Lower leg skin (tissue), 4 donors: ENCODE data around the gene SCAMP2. TPM values are rescaled to one million over a fixed set of nuclear protein-coding genes. Genes with fewer than 3 reads are reported as not detected.

Experiments
- DNase-seq, 2 donors: peaks; one replicate each; pipeline ENCODE4 v3.0.0-alpha.2; 2019; ENCODE audit warnings: low spot score in 2 of 2
- H3K4me3 ChIP-seq: fragments of 200-600 bp; sonication (generic); 2 replicates; pipeline ENCODE4 v1.5.1; 2017; ENCODE audit warnings: mild to moderate bottlenecking, low read depth; ENCODE audit not compliant: poor library complexity, severe bottlenecking
- CTCF ChIP-seq, 3 donors: fragments of 450-650 bp; IDR thresholded peaks; one replicate each; pipeline ENCODE4 v1.5.1; 2016; ENCODE audit warnings: antibody characterized with exemption in 3 of 3, mild to moderate bottlenecking in 3 of 3, moderate library complexity in 2 of 3
- POLR2A ChIP-seq, 2 donors: fragments of 450-650 bp; IDR thresholded peaks; one replicate each; pipeline ENCODE4 v1.6.1; 2016 to 2017; ENCODE audit warnings: antibody characterized with exemption in 2 of 2, mild to moderate bottlenecking in 1 of 2, moderate library complexity in 1 of 2
- WGBS, 2 donors: methylation state at CpG; one replicate each; pipeline ENCODE4 v1.1.5; 2018; 5-methylcytosine and 5-hydroxymethylcytosine counted together
- intact Hi-C: fragments of 100-400 bp; cut with DNase I; formaldehyde crosslinking; loops from one replicate; pipeline ENCODE4 v1.15.0; 2023; ENCODE audit warnings: low total_unique reads
- total RNA-seq, 4 donors: library from RNA; depleted of rRNA; stranded (reverse); fragments of >200 nt; gene quantifications; one replicate each; pipeline ENCODE4 v1.1.0, GENCODE V29; 2016

Gene SCAMP2
- total RNA-seq, 4 donors from 2014 or later, result 97.2 to 134 (median 107) TPM

- TF ChIP-seq CTCF (IDR thresholded peaks at IDR 0.05) (no peak), POLR2A (IDR thresholded peaks at IDR 0.05) (no peak)
- no peak for DNase-seq
- intact Hi-C loops, result no loop called here
- no peak overlapping the region for H3K4me3 ChIP-seq
These were observed 3.8 kb downstream of the SCAMP2 start for GRCh38 chr15:74869372-74869725.

DNA sequence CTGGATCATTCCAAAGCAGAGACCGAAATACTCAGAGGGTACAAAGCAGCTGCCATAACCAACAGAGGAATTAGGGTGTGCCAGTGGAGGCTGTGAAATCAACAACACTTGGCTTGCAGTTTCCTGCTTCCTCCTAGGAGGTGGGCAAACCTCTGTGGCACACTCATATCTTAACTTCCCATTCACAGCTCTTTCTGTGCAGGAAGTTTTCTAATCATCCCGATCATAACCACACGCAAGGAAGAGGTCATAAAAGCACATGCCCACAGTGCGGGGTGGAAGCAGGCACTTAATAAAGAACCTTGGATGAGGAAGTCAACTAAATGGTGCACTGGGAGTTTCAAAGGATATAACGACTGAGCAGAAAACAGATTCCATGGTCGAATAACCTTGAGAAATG, 5.1 kb downstream of the SCAMP2 start:
- 53 to 63% methylated on average over 6 of the region's 6 CpGs for WGBS, 2 donors
- DNase-seq, result peak in 1 of 2 donors; percentile 54

DNA sequence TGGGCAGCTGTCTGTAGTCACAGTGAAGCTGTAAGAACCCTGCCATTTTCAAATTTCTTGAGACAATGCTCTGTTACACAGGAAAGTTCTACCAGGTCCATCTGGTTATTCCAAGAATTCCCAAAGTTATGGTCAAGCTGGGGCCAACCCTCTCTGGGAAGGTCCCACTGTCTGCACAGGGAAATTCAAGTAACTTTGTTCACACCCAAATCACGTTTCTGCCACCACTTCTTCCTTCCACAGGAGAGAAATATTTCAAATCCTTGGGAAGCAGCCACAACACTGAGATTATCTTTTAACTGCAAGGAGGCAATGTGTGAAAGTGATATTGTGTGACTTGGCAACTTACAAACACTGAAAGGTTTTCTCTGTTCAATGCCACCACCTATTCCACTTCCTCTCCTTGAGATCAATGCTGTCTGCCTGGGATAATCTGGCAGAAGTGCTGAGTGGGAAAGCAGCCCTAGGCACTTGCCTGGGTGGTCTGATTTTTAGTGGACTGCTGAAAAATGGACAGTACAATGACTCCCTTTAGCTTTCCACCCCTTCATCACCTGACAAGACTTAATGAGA, 5.6 kb downstream of the SCAMP2 start:
- TF ChIP-seq POLR2A (IDR thresholded peaks at IDR 0.05) (no peak), CTCF (IDR thresholded peaks at IDR 0.05) (no peak)
- no peak overlapping the region for H3K4me3 ChIP-seq
- 18 to 39% methylated on average over 1 of the region's 1 CpG for whole genome bisulfite sequencing, 2 donors
- intact Hi-C loops, result no loop called here
- no peak for DNase-seq

More for the DNA sequence above, 5.1 kb downstream of the SCAMP2 start:
- H3K4me3 ChIP-seq, result no peak overlapping the region
- intact Hi-C loops, result no loop called here
- no peak for TF ChIP-seq CTCF (IDR thresholded peaks at IDR 0.05)

DNA sequence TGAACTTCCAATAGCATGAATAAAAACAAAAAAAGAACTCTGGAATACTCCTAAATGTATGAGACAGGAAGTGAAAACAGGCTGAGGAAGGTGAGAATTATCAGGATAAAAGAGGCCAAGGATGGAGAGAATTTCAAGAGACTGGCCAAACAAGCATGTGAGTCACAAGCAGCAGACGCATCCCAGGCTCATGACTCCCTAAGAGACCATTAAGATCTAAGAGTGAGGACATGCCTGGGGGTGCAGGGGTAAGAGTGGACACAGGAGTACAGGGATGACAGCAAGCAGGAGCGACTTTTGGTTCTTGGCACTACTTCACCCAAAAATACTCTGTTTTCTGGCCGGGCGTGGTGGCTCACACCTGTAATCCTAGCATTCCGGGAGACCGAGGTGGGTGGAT, 7.1 kb downstream of the SCAMP2 start:
- peak in 1 of 2 donors; percentile 45 for DNase-seq
- intact Hi-C loops, result no loop called here
- no peak for TF ChIP-seq POLR2A (IDR thresholded peaks at IDR 0.05)
- WGBS, 2 donors, result 50% methylated on average over 6 of the region's 6 CpGs
- no peak overlapping the region for H3K4me3 ChIP-seq

GRCh38 chr15:74865316-74865715, 7.8 kb downstream of the SCAMP2 start:
- intact Hi-C loops, result no loop called here

DNA sequence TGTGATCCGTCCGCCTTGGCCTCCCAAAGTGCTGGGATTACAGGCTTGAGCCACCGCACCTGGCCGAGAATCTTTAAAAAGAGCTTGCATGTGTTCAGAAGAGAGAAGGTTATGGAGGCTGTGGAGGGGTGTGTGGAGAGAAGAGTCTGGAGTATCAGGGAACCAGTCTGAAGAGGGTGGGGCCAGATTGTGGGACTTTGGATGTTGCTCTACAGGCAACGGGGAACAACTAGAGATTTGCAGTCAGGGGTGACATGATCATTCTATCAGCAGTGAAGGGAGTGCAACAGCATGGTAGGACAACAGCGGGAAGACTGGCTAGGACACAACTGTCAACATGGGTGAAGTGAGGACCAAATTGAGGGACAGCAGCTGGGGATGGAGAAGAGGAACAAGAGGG, 8.9 kb downstream of the SCAMP2 start:
- intact Hi-C loops, result no loop called here
- H3K4me3 ChIP-seq, result no peak overlapping the region
- WGBS, 2 donors, result 78 to 87% methylated on average over 6 of the region's 6 CpGs
- DNase-seq, result no peak
- TF ChIP-seq POLR2A (IDR thresholded peaks at IDR 0.05) (no peak), CTCF (IDR thresholded peaks at IDR 0.05) (no peak)

More at GRCh38 chr15:74865316-74865715, 7.8 kb downstream of the SCAMP2 start:
- H3K4me3 ChIP-seq, result no peak overlapping the region
- DNase-seq, result no peak
- TF ChIP-seq CTCF (IDR thresholded peaks at IDR 0.05) (no peak), POLR2A (IDR thresholded peaks at IDR 0.05) (no peak)
- WGBS, 2 donors, result 58 to 74% methylated on average over 2 of the region's 2 CpGs
